ENCODE results near the gene TP53RK.

Gene TP53RK

DNA sequence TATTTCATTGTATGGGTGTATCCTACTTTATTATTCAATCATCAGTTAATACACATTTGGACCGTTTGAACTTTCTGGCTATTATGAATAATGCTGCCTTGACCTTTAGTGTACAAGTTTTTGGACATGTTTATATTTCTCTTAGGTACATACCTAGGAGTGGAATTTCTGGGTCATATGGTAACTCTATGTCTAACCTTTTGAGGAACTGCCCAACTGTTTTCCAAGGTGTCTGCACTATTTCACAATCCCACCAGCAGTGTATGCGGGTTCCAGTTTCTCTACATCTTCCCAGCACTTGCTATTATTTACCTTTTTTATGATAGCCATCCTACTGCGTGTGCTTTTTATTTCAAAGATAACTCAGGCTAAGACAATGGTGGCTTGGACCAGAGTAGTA is 23.6 kb downstream of the TP53RK start:
- no peak for TF ChIP-seq POLR2A (IDR thresholded peaks at IDR 0.05; ENCODE audit: extremely low read depth, insufficient read length)
- TF ChIP-seq, protein P1, sequence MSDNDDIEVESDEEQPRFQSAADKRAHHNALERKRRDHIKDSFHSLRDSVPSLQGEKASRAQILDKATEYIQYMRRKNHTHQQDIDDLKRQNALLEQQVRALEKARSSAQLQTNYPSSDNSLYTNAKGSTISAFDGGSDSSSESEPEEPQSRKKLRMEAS (IDR thresholded peaks at IDR 0.05; ENCODE audit: low read depth, low read length): no peak
- TF ChIP-seq, protein P2, sequence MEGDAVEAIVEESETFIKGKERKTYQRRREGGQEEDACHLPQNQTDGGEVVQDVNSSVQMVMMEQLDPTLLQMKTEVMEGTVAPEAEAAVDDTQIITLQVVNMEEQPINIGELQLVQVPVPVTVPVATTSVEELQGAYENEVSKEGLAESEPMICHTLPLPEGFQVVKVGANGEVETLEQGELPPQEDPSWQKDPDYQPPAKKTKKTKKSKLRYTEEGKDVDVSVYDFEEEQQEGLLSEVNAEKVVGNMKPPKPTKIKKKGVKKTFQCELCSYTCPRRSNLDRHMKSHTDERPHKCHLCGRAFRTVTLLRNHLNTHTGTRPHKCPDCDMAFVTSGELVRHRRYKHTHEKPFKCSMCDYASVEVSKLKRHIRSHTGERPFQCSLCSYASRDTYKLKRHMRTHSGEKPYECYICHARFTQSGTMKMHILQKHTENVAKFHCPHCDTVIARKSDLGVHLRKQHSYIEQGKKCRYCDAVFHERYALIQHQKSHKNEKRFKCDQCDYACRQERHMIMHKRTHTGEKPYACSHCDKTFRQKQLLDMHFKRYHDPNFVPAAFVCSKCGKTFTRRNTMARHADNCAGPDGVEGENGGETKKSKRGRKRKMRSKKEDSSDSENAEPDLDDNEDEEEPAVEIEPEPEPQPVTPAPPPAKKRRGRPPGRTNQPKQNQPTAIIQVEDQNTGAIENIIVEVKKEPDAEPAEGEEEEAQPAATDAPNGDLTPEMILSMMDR (IDR thresholded peaks at IDR 0.05; ENCODE audit: low read depth, low read length): no peak
- TF ChIP-seq MYC (IDR thresholded peaks at IDR 0.05; ENCODE audit: low read depth, low read length): no peak
- no peak overlapping the region for H3K4me3 ChIP-seq (ENCODE audit: low read depth, low read length)
- no peak for DNase-seq (ENCODE audit: low read depth)

DNA sequence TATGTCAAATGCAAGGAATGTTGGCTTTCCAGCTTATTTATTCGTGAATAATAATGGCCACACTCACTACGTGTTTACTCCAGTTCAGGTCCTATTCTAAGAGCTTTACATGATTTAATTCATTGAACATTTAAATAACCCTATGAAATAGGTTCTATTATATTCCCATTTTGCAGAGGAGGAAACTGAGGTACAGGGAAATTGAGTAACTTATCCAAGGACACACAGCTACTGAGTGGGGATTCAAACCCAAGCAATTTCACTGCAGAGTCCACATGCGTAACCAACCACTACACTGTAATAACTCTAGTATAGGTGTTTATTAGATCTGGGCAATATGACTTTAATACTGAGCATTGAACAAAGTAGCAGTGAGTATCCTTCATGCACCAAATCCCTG is 25.7 kb downstream of the TP53RK start:
- DNase-seq (ENCODE audit: low read depth): no peak
- TF ChIP-seq POLR2A (IDR thresholded peaks at IDR 0.05; ENCODE audit: extremely low read depth, insufficient read length): no peak
- TF ChIP-seq MYC (IDR thresholded peaks at IDR 0.05; ENCODE audit: low read depth, low read length): no peak
- TF ChIP-seq, protein P2 (IDR thresholded peaks at IDR 0.05; ENCODE audit: low read depth, low read length): no peak
- TF ChIP-seq, protein P1 (IDR thresholded peaks at IDR 0.05; ENCODE audit: low read depth, low read length): no peak
- H3K4me3 ChIP-seq (ENCODE audit: low read depth, low read length): no peak overlapping the region

DNA sequence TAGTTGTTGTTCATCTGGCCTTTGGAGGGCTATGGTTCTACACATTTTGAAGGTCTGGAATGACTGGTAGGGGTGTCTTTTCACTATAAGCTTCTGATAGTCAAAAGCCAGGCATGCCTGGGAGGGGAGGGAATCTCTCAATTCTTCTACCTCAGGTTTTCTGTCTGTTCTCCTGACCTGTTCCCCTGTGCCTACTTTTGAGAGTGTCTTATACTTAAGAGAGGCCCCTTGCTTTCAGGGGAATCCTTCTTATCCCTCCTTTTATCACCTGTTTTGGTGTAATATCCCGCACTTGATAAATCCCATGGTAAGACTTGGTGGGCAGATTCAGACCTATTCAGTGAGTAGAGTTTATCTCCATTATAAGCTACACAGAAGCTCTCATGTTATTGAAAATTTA is 27.6 kb downstream of the TP53RK start:
- DNase-seq (ENCODE audit: low read depth): no peak
- TF ChIP-seq POLR2A (IDR thresholded peaks at IDR 0.05; ENCODE audit: extremely low read depth, insufficient read length) (no peak), MYC (IDR thresholded peaks at IDR 0.05; ENCODE audit: low read depth, low read length) (no peak)
- TF ChIP-seq, protein P1 (IDR thresholded peaks at IDR 0.05; ENCODE audit: low read depth, low read length): no peak
- TF ChIP-seq, protein P2 (IDR thresholded peaks at IDR 0.05; ENCODE audit: low read depth, low read length): no peak
- H3K4me3 ChIP-seq (ENCODE audit: low read depth, low read length): no peak overlapping the region

DNA sequence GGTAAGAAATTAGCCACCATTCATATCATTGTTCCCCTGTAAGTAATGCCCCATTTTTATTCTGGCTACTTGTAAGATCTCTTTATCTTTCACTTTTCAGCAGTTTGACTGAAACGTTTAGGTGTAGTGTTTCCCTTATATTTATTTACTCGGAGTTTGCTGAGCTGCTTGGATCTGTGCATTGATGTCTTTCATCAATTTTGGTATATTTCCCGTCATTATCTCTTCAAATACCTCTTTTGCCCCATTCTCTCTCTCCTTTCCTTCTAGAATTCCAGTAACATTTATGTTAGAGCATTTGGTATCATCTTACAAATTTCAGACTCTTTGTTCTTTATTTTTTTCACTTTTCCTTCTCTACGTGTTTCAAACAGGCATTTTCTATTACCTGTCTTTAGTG is 28.8 kb downstream of the TP53RK start:
- H3K4me3 ChIP-seq (ENCODE audit: low read depth, low read length): no peak overlapping the region
- TF ChIP-seq, protein P2 (IDR thresholded peaks at IDR 0.05; ENCODE audit: low read depth, low read length): no peak
- TF ChIP-seq, protein P1 (IDR thresholded peaks at IDR 0.05; ENCODE audit: low read depth, low read length): no peak
- no peak for TF ChIP-seq POLR2A (IDR thresholded peaks at IDR 0.05; ENCODE audit: extremely low read depth, insufficient read length)
- no peak for TF ChIP-seq MYC (IDR thresholded peaks at IDR 0.05; ENCODE audit: low read depth, low read length)
- DNase-seq (ENCODE audit: low read depth): no peak

DNA sequence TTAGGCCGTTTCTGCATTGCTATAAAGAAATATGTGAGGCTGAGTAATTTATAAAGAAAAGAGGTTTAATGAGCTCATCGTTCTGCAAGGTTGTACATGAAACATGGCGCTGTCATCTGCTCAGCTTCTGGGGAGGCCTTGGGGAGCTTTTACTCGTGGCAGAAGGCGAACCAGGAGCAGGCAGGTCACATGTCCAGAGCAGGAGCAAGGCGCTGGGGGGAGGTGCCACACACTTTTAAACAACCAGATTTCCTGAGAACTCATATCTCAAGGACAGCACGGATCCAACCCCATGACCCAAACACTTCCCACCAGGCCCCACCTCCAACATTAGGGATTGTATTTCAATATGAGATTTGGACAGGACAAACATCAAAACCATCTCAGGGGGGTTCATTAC is 31.6 kb downstream of the TP53RK start:
- H3K4me3 ChIP-seq (ENCODE audit: low read depth, low read length): no peak overlapping the region
- TF ChIP-seq MYC (IDR thresholded peaks at IDR 0.05; ENCODE audit: low read depth, low read length) (no peak), POLR2A (IDR thresholded peaks at IDR 0.05; ENCODE audit: extremely low read depth, insufficient read length) (no peak)
- TF ChIP-seq, protein P2 (IDR thresholded peaks at IDR 0.05; ENCODE audit: low read depth, low read length): no peak
- no peak for DNase-seq (ENCODE audit: low read depth)

DNA sequence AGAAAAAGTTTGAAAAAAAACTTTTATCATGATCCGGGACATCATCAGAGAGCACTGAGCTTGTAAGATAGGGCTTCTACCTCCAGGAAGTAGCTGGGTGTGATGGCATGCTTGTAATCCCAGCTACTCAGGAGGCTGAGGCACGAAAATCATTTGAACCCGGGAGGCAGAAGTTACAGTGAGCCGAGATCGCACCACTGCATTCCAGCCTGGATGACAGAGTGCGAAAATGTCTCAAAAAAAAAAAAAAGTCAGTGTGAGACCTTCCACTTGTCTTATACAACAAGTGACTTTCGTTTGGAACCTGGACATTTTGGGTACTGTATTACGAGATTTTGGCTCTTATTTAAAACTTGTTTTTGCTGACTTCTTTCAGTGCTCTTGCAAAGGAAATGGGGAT is 32.1 kb downstream of the TP53RK start:
- H3K4me3 ChIP-seq (ENCODE audit: low read depth, low read length): no peak overlapping the region
- TF ChIP-seq POLR2A (IDR thresholded peaks at IDR 0.05; ENCODE audit: extremely low read depth, insufficient read length) (no peak), MYC (IDR thresholded peaks at IDR 0.05; ENCODE audit: low read depth, low read length) (no peak)
- TF ChIP-seq, protein P1 (IDR thresholded peaks at IDR 0.05; ENCODE audit: low read depth, low read length): no peak
- TF ChIP-seq, protein P2 (IDR thresholded peaks at IDR 0.05; ENCODE audit: low read depth, low read length): no peak
- no peak for DNase-seq (ENCODE audit: low read depth)
